Kidney tubule cell (primary cell): ENCODE data around the gene TXNDC16.
A peak's percentile ranks its signal among the peaks of the same experiment; 100 is the strongest.
"Not testable (repeated sequence)": the region's sequence is repeated elsewhere in the genome, so short reads cannot be mapped to it uniquely, and the experiment has no call there.

Experiments
- DNase-seq: peaks from one replicate; pipeline ENCODE4 v3.0.0-alpha.2; 2018; ENCODE audit warnings: low spot score

The TXNDC16 gene

GRCh38 chr14:52536269-52536668 lies 16.0 kb downstream of the TXNDC16 start:
- DNase-seq = no peak

GRCh38 chr14:52531481-52531880 lies 20.8 kb downstream of the TXNDC16 start:
- DNase-seq = no peak

- DNase-seq = no peak
These were observed 25.3 kb downstream of the TXNDC16 start for GRCh38 chr14:52527052-52527451.

GRCh38 chr14:52522581-52523345 lies 29.5 kb downstream of the TXNDC16 start:
- no peak for DNase-seq

- DNase-seq = no peak
These were observed 30.3 kb downstream of the TXNDC16 start for GRCh38 chr14:52522033-52522432.

GRCh38 chr14:52514046-52514811 lies 38.1 kb downstream of the TXNDC16 start:
- DNase-seq = no peak

- no peak for DNase-seq
These were observed 39.1 kb downstream of the TXNDC16 start for GRCh38 chr14:52513249-52513648.

GRCh38 chr14:52494444-52494843 lies 57.9 kb downstream of the TXNDC16 start:
- no peak for DNase-seq

GRCh38 chr14:52485350-52485960 lies 66.8 kb downstream of the TXNDC16 start:
- no peak for DNase-seq

- DNase-seq = no peak
These were observed 70.4 kb downstream of the TXNDC16 start for GRCh38 chr14:52481864-52482263.

- peak; percentile 60 for DNase-seq
These were observed 78.7 kb downstream of the TXNDC16 start for GRCh38 chr14:52473557-52473956.

- DNase-seq = no peak
These were observed 79.6 kb downstream of the TXNDC16 start for GRCh38 chr14:52472728-52473127.

GRCh38 chr14:52472251-52472650 lies 80.1 kb downstream of the TXNDC16 start:
- DNase-seq = not testable (repeated sequence)

GRCh38 chr14:52467515-52468266 lies 84.6 kb downstream of the TXNDC16 start:
- DNase-seq = no peak

GRCh38 chr14:52464175-52464574 lies 88.1 kb downstream of the TXNDC16 start:
- DNase-seq = no peak

GRCh38 chr14:52463375-52463774 lies 88.9 kb downstream of the TXNDC16 start:
- DNase-seq = no peak

- DNase-seq = no peak
These were observed 90.6 kb downstream of the TXNDC16 start for GRCh38 chr14:52461721-52462120.

- no peak for DNase-seq
These were observed 93.6 kb downstream of the TXNDC16 start for GRCh38 chr14:52458721-52459085.

- DNase-seq = no peak
These were observed 94.9 kb downstream of the TXNDC16 start for GRCh38 chr14:52457411-52457810.

GRCh38 chr14:52455291-52456088 lies 96.8 kb downstream of the TXNDC16 start:
- DNase-seq = peak; percentile 60

GRCh38 chr14:52447236-52447635 lies 105.1 kb downstream of the TXNDC16 start:
- no peak for DNase-seq
